SU-DHL-6 (cell line): ENCODE measurements around the gene CABCOCO1.
A peak's percentile ranks its signal among the peaks of the same experiment; 100 is the strongest.

ENCODE experiments used
- H2AFZ ChIP-seq: fragments of 200-600 bp; sonication (generic); 2 replicates; pipeline ENCODE4 v1.6.1; 2014; ENCODE audit warnings: low read depth, mild to moderate bottlenecking, moderate library complexity, mixed read lengths, antibody characterized with exemption, low read length; ENCODE audit not compliant: severe bottlenecking
- H3F3A ChIP-seq: fragments of 200-600 bp; shearing (Covaris generic); 2 replicates; pipeline ENCODE4 v1.6.0; 2016; ENCODE audit warnings: antibody characterized with exemption, mild to moderate bottlenecking; ENCODE audit not compliant: insufficient read depth
- H3K27ac ChIP-seq: fragments of 200-600 bp; sonication (generic); 2 replicates; pipeline ENCODE4 v1.5.1; 2016; ENCODE audit warnings: low read depth, mild to moderate bottlenecking, low read length, moderate library complexity, mixed read lengths
- H3K27me3 ChIP-seq: fragments of 200-600 bp; sonication (generic), shearing (Covaris generic); 2 replicates; pipeline ENCODE4 v1.6.0; 2014; ENCODE audit warnings: mild to moderate bottlenecking, low read length
- H3K36me3 ChIP-seq: fragments of 200-600 bp; sonication (generic); 2 replicates; pipeline ENCODE4 v1.6.1; 2014; ENCODE audit warnings: mild to moderate bottlenecking, low read length, mixed read lengths
- H3K4me2 ChIP-seq: fragments of 300-600, 200-600 bp; shearing (Covaris generic), sonication (generic); 2 replicates; pipeline ENCODE4 v1.6.0; 2014; ENCODE audit warnings: low read length, low read depth, mild to moderate bottlenecking; ENCODE audit not compliant: poor library complexity, severe bottlenecking
- H3K4me3 ChIP-seq: fragments of 200-600 bp; sonication (generic); 2 replicates; pipeline ENCODE4 v1.5.1; 2014; ENCODE audit warnings: antibody characterized with exemption, low read length, mild to moderate bottlenecking, mixed read lengths; ENCODE audit not compliant: insufficient read depth, poor library complexity, severe bottlenecking
- H3K79me2 ChIP-seq: fragments of 200-600 bp; sonication (generic); 2 replicates; pipeline ENCODE4 v1.6.1; 2014; ENCODE audit warnings: mild to moderate bottlenecking, low read length, moderate library complexity; ENCODE audit not compliant: insufficient read depth
- H3K9ac ChIP-seq: fragments of 200-600 bp; sonication (generic); 2 replicates; pipeline ENCODE4 v1.7.0; 2014; ENCODE audit warnings: mild to moderate bottlenecking, low read length
- H3K9me2 ChIP-seq: fragments of 200-600 bp; sonication (generic); replicated peaks from 2 replicates; pipeline ENCODE4 v1.6.1; 2014; ENCODE audit warnings: low read length; ENCODE audit not compliant: insufficient read depth
- H3K9me3 ChIP-seq: fragments of 200-600 bp; sonication (generic); 2 replicates; pipeline ENCODE4 v1.6.1; 2014; ENCODE audit warnings: low read length, mixed read lengths; ENCODE audit not compliant: insufficient read depth
- H4K20me1 ChIP-seq: fragments of 200-600 bp; sonication (generic); 2 replicates; pipeline ENCODE4 v1.6.1; 2014; ENCODE audit warnings: low read depth, mild to moderate bottlenecking, antibody characterized with exemption, low read length, moderate library complexity, mixed read lengths
- CTCF ChIP-seq: fragments of 200-600 bp; sonication (generic); IDR thresholded peaks from one replicate; pipeline ENCODE4 v1.5.1; 2017; ENCODE audit warnings: antibody characterized with exemption, mild to moderate bottlenecking, low read length, moderate library complexity; ENCODE audit not compliant: insufficient read depth, poor library complexity, severe bottlenecking
- EZH2phosphoT487 ChIP-seq: fragments of 200-600 bp; sonication (generic), shearing (Covaris generic); conservative IDR thresholded peaks from 2 replicates; pipeline ENCODE4 v1.6.1; 2018; ENCODE audit warnings: mild to moderate bottlenecking, antibody characterized with exemption, low read length, moderate library complexity, mixed read lengths

CABCOCO1 gene

GRCh38 chr10:61744469-61744868 lies 81.7 kb downstream of the CABCOCO1 start:
- Histone ChIP-seq H3K9me2 (no peaks in the 10 kb centered on the region), H3K79me2 (no peaks in the 10 kb centered on the region), H3K9me3 (no peaks in the 10 kb centered on the region), H2AFZ (no peak overlapping the region), H4K20me1 (no peaks in the 10 kb centered on the region), H3K36me3 (no peaks in the 10 kb centered on the region), H3F3A (no peaks in the 10 kb centered on the region), H3K4me2 (no peak overlapping the region), H3K9ac (no peak overlapping the region), H3K27ac (no peak overlapping the region), H3K4me3 (no peak overlapping the region), H3K27me3 (no peaks in the 10 kb centered on the region)
- TF ChIP-seq EZH2phosphoT487 (no peak), CTCF (peak; percentile 43)

- H3K36me3 ChIP-seq: no peaks in the 10 kb centered on the region
- no peaks in the 10 kb centered on the region for H3K9me2 ChIP-seq
- no peak overlapping the region for H3K27ac ChIP-seq
- H3K4me3 ChIP-seq: no peak overlapping the region
- no peaks in the 10 kb centered on the region for H4K20me1 ChIP-seq
- H3K9ac ChIP-seq: no peak overlapping the region
- H3F3A ChIP-seq: no peaks in the 10 kb centered on the region
- H3K4me2 ChIP-seq: no peak overlapping the region
- H2AFZ ChIP-seq: no peak overlapping the region
- no peaks in the 10 kb centered on the region for H3K79me2 ChIP-seq
- H3K27me3 ChIP-seq: no peaks in the 10 kb centered on the region
- no peaks in the 10 kb centered on the region for H3K9me3 ChIP-seq
- TF ChIP-seq CTCF: no peak
- no peak for TF ChIP-seq EZH2phosphoT487
These were observed 83.6 kb downstream of the CABCOCO1 start for GRCh38 chr10:61746377-61746776.

- Histone ChIP-seq H3K9me2 (no peaks in the 10 kb centered on the region), H3K79me2 (no peaks in the 10 kb centered on the region), H3K27ac (no peak overlapping the region), H3F3A (no peaks in the 10 kb centered on the region), H3K4me2 (no peak overlapping the region), H3K4me3 (no peak overlapping the region), H3K9ac (no peak overlapping the region), H3K36me3 (no peaks in the 10 kb centered on the region), H2AFZ (no peak overlapping the region), H4K20me1 (no peaks in the 10 kb centered on the region), H3K27me3 (no peaks in the 10 kb centered on the region), H3K9me3 (no peaks in the 10 kb centered on the region)
- TF ChIP-seq EZH2phosphoT487 (no peak), CTCF (no peak)
These were observed 84.6 kb downstream of the CABCOCO1 start for GRCh38 chr10:61747307-61747706.
